Muscle layer of duodenum (tissue), 2 donors: ENCODE measurements around the gene FOXD1.
"Not testable (repeated sequence)": the region's sequence is repeated elsewhere in the genome, so short reads cannot be mapped to it uniquely, and the experiment has no call there.

Experiments used
- H3K27ac ChIP-seq: one replicate; pipeline ENCODE4 v1.7.0; 2013; ENCODE audit warnings: mild to moderate bottlenecking, low read length
- H3K27me3 ChIP-seq: one replicate; pipeline ENCODE4 v1.7.0; 2013; ENCODE audit warnings: low read depth, mild to moderate bottlenecking, control low read depth, low read length
- H3K36me3 ChIP-seq, 2 donors: one replicate each; pipeline ENCODE4 v1.7.0; 2013; ENCODE audit warnings: low read length in 2 of 2, control low read depth in 1 of 2, mild to moderate bottlenecking in 1 of 2; ENCODE audit not compliant: insufficient read depth in 2 of 2, control insufficient read depth in 1 of 2
- H3K4me1 ChIP-seq, 2 donors: one replicate each; pipeline ENCODE4 v1.7.0; 2013; ENCODE audit warnings: low read length in 2 of 2, mild to moderate bottlenecking in 2 of 2, control low read depth in 1 of 2, moderate library complexity in 1 of 2; ENCODE audit not compliant: insufficient read depth in 2 of 2, control insufficient read depth in 1 of 2
- H3K4me3 ChIP-seq, 2 donors: one replicate each; pipeline ENCODE4 v1.7.0; 2013; ENCODE audit warnings: low read length in 2 of 2, low read depth in 1 of 2, mild to moderate bottlenecking in 1 of 2
- H3K9me3 ChIP-seq, 2 donors: one replicate each; pipeline ENCODE4 v1.7.0; 2013; ENCODE audit warnings: low read length in 2 of 2, control low read depth in 1 of 2, mild to moderate bottlenecking in 1 of 2; ENCODE audit not compliant: control insufficient read depth in 1 of 2
- donor health status: healthy.

FOXD1 gene

GRCh38 chr5:73422164-73422563, 26.4 kb downstream of the FOXD1 start:
- Histone ChIP-seq H3K4me1 (peaks cover 0 to 19% of the 10 kb centered on the region in 2 donors), H3K27me3 (peaks cover 52% of the 10 kb centered on the region), H3K4me3 (no peak overlapping the region), H3K9me3 (no peaks in the 10 kb centered on the region), H3K27ac (no peak overlapping the region), H3K36me3 (no peaks in the 10 kb centered on the region)

DNA sequence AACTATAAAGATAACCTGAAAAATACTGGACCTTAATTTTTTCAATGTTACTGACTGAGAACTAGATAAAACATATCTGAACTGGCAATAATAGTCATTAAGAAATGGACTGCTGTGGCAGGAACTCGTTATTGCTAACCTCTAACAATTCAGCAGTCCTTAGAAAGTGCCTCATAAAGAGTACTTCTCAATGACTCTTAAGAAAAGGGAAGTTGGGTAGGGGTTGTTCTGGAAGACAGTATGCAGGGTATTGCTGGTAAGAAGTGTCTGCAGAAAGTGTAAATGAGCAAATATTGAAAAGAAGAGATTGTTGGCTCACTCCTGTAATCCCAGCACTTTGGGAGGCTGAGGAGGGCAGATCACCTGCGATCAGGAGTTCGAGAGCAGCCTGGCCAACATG, 27.9 kb downstream of the FOXD1 start:
- Histone ChIP-seq H3K4me3 (no peak overlapping the region), H3K36me3 (no peaks in the 10 kb centered on the region), H3K4me1 (peaks cover 0 to 21% of the 10 kb centered on the region in 2 donors), H3K27ac (no peak overlapping the region), H3K9me3 (no peaks in the 10 kb centered on the region), H3K27me3 (peaks cover 64% of the 10 kb centered on the region)

DNA sequence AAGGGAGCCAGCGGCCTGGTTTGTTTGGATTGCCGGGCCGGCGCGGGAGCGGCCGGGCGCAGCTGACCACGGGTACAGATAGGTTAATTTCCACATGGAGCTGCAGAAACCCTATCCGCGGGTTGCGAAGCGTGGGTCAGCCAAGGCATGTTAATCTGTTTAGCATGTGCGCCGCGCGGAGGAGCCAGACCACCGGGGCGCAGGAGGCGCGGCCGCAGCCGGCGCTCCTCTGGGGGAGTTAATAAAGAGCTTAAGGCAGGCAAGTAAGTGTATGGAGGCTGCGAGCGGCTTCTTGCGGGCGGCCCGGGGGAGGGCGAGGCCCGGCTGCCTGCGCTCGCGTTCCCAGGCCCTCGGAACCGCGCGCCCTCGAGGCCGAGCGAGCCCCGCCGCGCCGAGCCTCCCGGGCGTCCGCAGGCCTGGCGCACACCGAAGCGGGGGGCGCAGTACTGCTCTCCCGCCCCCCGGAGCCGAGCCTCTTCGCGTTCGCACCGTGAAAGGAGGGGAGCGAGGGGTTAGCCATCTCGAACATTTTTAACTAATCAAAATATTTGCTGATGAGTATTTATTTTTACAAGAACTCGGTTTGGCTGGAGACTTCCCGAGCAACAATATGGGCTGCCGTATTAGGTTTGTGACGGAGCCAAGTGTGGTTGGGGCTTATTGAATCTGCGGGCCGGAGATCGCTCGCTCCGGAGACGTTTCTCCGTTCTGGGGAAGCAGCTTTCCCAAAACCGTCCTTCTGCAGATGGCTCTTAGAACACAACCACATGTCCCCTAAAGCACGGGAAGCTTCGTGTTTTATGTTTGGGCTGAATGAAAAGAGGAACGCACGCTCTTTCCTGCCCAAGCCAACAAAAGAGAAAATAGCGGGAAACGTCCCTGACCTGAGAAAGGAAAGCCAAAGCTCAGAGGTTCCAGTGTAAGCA, 28.8 kb downstream of the FOXD1 start:
- H3K4me1 ChIP-seq: peaks cover 0 to 21% of the 10 kb centered on the region in 2 donors
- no peaks in the 10 kb centered on the region for H3K9me3 ChIP-seq
- peaks cover 68% of the 10 kb centered on the region for H3K27me3 ChIP-seq
- H3K36me3 ChIP-seq: no peaks in the 10 kb centered on the region
- H3K4me3 ChIP-seq: peak overlapping the region in 1 of 2 donors; percentile 43
- H3K27ac ChIP-seq: no peak overlapping the region

- no peak overlapping the region for H3K27ac ChIP-seq
- peaks cover 0 to 21% of the 10 kb centered on the region in 2 donors for H3K4me1 ChIP-seq
- peaks cover 68% of the 10 kb centered on the region for H3K27me3 ChIP-seq
- H3K36me3 ChIP-seq: no peaks in the 10 kb centered on the region
- H3K9me3 ChIP-seq: no peaks in the 10 kb centered on the region
- H3K4me3 ChIP-seq: no peak overlapping the region
Observed at GRCh38 chr5:73419117-73419464, 29.5 kb downstream of the FOXD1 start.

DNA sequence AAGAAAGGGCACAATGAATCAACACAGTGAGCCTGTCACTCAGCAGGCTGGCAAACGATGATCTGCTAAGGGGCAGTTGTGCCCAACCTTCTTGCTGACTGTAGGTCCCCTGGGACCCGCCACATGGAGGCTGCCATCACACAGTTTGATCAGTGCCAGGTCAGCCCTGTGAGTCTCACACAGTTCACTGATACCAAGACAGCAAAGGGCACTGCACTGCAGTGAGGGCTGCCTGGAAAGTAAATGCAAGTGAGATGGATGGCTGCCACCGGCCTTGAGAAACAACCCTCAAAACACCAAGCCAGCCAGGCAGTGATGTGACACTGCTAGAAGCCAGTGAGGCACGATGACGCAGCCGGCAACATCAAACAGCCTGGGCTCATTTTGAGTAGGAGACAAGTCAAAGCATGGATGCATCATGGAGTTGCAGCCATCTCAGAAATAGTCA, 30.3 kb downstream of the FOXD1 start:
- Histone ChIP-seq H3K27me3 (peaks cover 68% of the 10 kb centered on the region), H3K4me1 (peaks cover 0 to 21% of the 10 kb centered on the region in 2 donors), H3K27ac (no peak overlapping the region), H3K9me3 (no peaks in the 10 kb centered on the region), H3K36me3 (no peaks in the 10 kb centered on the region), H3K4me3 (no peak overlapping the region)

DNA sequence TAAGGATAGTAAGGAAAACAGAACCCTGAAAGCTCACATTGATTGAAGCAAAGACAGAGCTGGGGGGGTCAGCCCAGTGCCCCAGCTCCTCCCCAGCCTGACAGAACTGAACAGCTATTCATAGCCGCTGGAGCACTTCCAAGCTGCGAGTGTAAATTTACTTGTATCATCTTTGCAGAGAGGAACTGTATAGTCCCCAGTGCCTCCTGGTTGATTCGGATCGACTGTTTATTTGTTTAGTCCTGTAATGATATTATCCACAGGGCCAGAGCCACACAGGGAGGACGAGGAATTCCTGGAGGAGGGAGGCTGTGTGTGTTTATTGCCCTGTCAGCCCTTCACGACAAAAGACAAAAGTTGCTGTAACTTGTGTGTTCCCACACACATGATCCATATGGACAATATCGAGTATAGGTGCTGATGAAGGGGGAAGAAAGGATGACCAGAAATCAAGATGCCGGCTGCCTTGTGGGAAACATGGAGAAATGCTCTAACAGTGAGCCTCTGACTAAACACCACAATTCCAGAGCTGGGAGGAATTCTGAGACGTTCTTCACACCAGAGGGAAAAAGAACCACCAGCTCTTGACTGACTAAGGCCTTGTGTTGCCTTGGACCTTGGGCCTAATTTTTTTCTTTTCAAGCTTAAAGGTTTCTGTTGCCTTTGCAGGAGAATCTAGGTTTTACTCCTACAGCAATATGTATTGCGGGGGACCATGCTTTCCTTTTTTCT, 31.1 kb downstream of the FOXD1 start:
- H3K27me3 ChIP-seq: peaks cover 66% of the 10 kb centered on the region

GRCh38 chr5:73415617-73416016, 33.0 kb downstream of the FOXD1 start:
- Histone ChIP-seq H3K9me3 (no peaks in the 10 kb centered on the region), H3K4me1 (peaks cover 0 to 21% of the 10 kb centered on the region in 2 donors), H3K27ac (no peak overlapping the region), H3K36me3 (no peaks in the 10 kb centered on the region), H3K4me3 (no peak overlapping the region), H3K27me3 (peaks cover 51% of the 10 kb centered on the region)

More for the DNA sequence above, 31.1 kb downstream of the FOXD1 start:
- Histone ChIP-seq H3K4me3 (no peak overlapping the region), H3K4me1 (peaks cover 0 to 21% of the 10 kb centered on the region in 2 donors), H3K9me3 (no peaks in the 10 kb centered on the region), H3K36me3 (no peaks in the 10 kb centered on the region), H3K27ac (no peak overlapping the region)

DNA sequence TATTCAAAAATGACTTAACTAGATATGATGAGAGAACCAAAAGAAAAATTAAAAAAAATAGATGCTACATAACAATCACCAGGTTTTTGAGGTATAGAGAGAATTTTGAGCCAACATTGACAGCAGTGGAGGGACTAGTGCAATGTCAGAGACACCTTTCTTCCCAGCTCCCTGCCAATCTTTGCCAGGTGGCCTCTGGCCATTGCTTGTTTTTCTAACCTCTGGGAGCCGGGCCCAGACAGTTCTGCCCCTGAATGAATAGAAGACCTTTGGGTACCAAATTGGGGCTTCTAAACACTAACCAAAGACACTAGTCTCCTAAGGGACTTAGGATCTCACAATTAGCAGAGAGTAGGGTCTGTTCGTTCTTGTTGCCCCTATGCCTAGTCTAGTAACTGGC, 33.4 kb downstream of the FOXD1 start:
- Histone ChIP-seq H3K9me3 (no peaks in the 10 kb centered on the region), H3K4me3 (no peak overlapping the region), H3K27me3 (peaks cover 47% of the 10 kb centered on the region), H3K36me3 (no peaks in the 10 kb centered on the region), H3K4me1 (peaks cover 0 to 17% of the 10 kb centered on the region in 2 donors), H3K27ac (no peak overlapping the region)

DNA sequence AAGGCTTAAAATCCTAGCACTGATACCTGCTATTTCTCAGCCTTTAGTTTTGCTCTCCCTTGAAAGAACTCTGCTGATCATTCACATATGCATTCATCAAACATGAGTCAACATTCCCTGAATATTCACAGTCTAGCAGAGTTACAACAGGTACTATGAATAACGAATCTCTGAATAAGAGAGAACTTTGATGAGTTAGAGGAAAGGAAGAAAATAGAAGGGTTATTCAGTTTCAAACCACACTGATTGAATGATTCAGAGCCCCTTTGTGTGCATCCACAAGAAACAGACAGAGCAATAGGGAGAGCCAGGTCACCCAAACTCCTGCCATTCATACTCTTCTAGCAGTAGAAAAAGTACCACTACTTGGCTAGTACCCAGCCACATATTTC, 36.0 kb downstream of the FOXD1 start:
- H3K9me3 ChIP-seq: no peaks in the 10 kb centered on the region
- H3K27me3 ChIP-seq: peaks cover 21% of the 10 kb centered on the region
- peaks cover 0 to 5% of the 10 kb centered on the region in 2 donors for H3K4me1 ChIP-seq
- no peak overlapping the region for H3K4me3 ChIP-seq
- no peak overlapping the region for H3K27ac ChIP-seq
- H3K36me3 ChIP-seq: no peaks in the 10 kb centered on the region

- Histone ChIP-seq H3K9me3 (no peaks in the 10 kb centered on the region), H3K27ac (no peak overlapping the region), H3K4me3 (no peak overlapping the region), H3K36me3 (no peaks in the 10 kb centered on the region), H3K4me1 (peaks cover 0 to 1% of the 10 kb centered on the region in 2 donors), H3K27me3 (peaks cover 16% of the 10 kb centered on the region)
Observed at GRCh38 chr5:73411936-73412596, 36.5 kb downstream of the FOXD1 start.

DNA sequence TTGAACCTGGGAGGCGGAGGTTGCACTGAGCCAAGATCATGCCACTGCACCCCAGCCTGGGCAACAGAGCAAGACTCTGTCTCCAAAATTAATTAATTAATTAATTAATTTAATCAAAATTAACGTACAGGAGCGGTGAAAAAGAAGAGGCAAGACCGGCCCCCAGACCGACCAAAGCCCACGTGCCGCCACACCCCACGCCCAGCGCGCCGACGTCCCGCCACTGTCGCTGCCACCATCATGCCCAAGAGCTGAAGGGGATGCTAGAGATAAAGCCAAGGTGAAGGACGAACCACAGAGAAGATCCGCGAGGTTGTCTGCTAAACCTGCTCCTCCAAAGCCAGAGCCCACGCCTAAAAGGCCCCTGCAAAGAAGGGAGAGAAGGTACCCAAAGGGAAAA, 38.6 kb downstream of the FOXD1 start:
- not testable (repeated sequence) for H3K27me3 ChIP-seq, H3K36me3 ChIP-seq, H3K4me3 ChIP-seq, H3K9me3 ChIP-seq, H3K27ac ChIP-seq, H3K4me1 ChIP-seq
